Measurements from ENCODE around the gene VPS37C.

GRCh38 chr11:61114913-61115312 lies 46.3 kb downstream of the VPS37C start:
- TF ChIP-seq POLR2A (IDR thresholded peaks at IDR 0.05; ENCODE audit: low read depth, low read length) (no peak), TAF1 (IDR thresholded peaks at IDR 0.05; ENCODE audit: borderline replicate concordance, low read depth, low read length) (no peak), POLR2AphosphoS5 (IDR thresholded peaks at IDR 0.05; ENCODE audit: low read depth, low read length) (no peak)
